HepG2 (cell line): Measurements from ENCODE around the gene CRK. TPM values are rescaled to one million over a fixed set of nuclear protein-coding genes. Genes with fewer than 3 reads are reported as not detected.

Experiments used
- CAMTA2 ChIP-seq: sonication (generic); formaldehyde crosslinking; IDR thresholded peaks from 2 replicates; pipeline ENCODE4 v1.4.0; 2020; ENCODE audit warnings: mild to moderate bottlenecking, missing genetic modification reagents, borderline replicate concordance
- KDM6A ChIP-seq: IDR thresholded peaks from 2 replicates; pipeline ENCODE4 v1.6.1; 2016; ENCODE audit warnings: low read depth
- MLLT10 ChIP-seq: sonication (generic); formaldehyde crosslinking; IDR thresholded peaks from 2 replicates; pipeline ENCODE4 v1.4.0; 2020; ENCODE audit warnings: missing genetic modification reagents
- NFRKB ChIP-seq: fragments of 450-650 bp; IDR thresholded peaks from 2 replicates; pipeline ENCODE4 v1.6.1; 2017
- RFXAP ChIP-seq: sonication (generic); formaldehyde crosslinking; IDR thresholded peaks from 2 replicates; pipeline ENCODE4 v1.4.0; 2020; ENCODE audit warnings: missing genetic modification reagents, borderline replicate concordance
- SMC3 ChIP-seq: IDR thresholded peaks from 2 replicates; pipeline ENCODE4 v1.6.1; 2011; ENCODE audit warnings: low read length, improper control_type of control experiment
- TIGD3 ChIP-seq: sonication (generic); formaldehyde crosslinking; IDR thresholded peaks from 2 replicates; pipeline ENCODE4 v1.5.1; 2020; ENCODE audit warnings: mild to moderate bottlenecking, missing genetic modification reagents, borderline replicate concordance
- USF2 ChIP-seq, 2 experiments: sonication (generic) in 1 of 2; formaldehyde crosslinking in 1 of 2; IDR thresholded peaks; 2 replicates each; pipeline versions ENCODE4 v1.5.1 to v1.6.1; 2011 to 2020; ENCODE audit warnings: borderline replicate concordance in 1 of 2, low read depth in 1 of 2, low read length in 1 of 2, mild to moderate bottlenecking in 1 of 2, missing genetic modification reagents in 1 of 2, moderate library complexity in 1 of 2
- ZBTB1 ChIP-seq: sonication (generic); formaldehyde crosslinking; IDR thresholded peaks from 2 replicates; pipeline ENCODE4 v1.4.0; 2020; ENCODE audit warnings: missing genetic modification reagents, borderline replicate concordance
- ZBTB21 ChIP-seq: sonication (generic); formaldehyde crosslinking; IDR thresholded peaks from 2 replicates; pipeline ENCODE4 v1.4.0; 2020; ENCODE audit warnings: missing genetic modification reagents
- ZNF124 ChIP-seq: sonication (generic); formaldehyde crosslinking; IDR thresholded peaks from 2 replicates; pipeline ENCODE4 v1.4.0; 2020; ENCODE audit warnings: missing genetic modification reagents
- ZNF616 ChIP-seq: sonication (generic); formaldehyde crosslinking; IDR thresholded peaks from 2 replicates; pipeline ENCODE4 v1.5.0; 2020; ENCODE audit warnings: low read depth, mild to moderate bottlenecking, missing genetic modification reagents
- ZNF639 ChIP-seq: conservative IDR thresholded peaks from 2 replicates; pipeline ENCODE4 v1.6.1; 2018; ENCODE audit warnings: missing genetic modification reagents
- ZNF841 ChIP-seq: sonication (generic); formaldehyde crosslinking; IDR thresholded peaks from 2 replicates; pipeline ENCODE4 v1.8.1; 2023; ENCODE audit warnings: missing genetic modification reagents, borderline replicate concordance
- ZNF878 ChIP-seq: sonication (generic); formaldehyde crosslinking; IDR thresholded peaks from 2 replicates; pipeline ENCODE4 v1.8.1; 2023; ENCODE audit warnings: mild to moderate bottlenecking, missing genetic modification reagents, moderate library complexity
- polyA plus RNA-seq, 8 experiments: library from polyadenylated mRNA; depleted of rRNA in 3 of 8; stranded (reverse) in 7 of 8; unstranded in 1 of 8; fragments of >200 nt; fragmentation: Illumina TruSeq in 4 of 8; extraction: Trizol in 4 of 8; gene quantifications; 2 replicates each; pipeline versions ENCODE4 v1.2.1 to v1.2.3, GENCODE V29; 2011 to 2016; ENCODE audit warnings: low read depth in 4 of 8, missing spikeins in 1 of 8, mixed read lengths in 1 of 8; ENCODE audit not compliant: insufficient read depth in 1 of 8
- total RNA-seq, 5 experiments: library from RNA; depleted of rRNA; stranded (reverse); fragments of >200 nt; fragmentation: Illumina TruSeq; extraction: Trizol; gene quantifications; 2 replicates each; pipeline ENCODE4 v1.2.3, GENCODE V29; 2016; ENCODE audit warnings: low read depth in 1 of 5
- TF ChIP-seq, protein P1 (sequence below): sonication (generic); formaldehyde crosslinking; IDR thresholded peaks from 2 replicates; pipeline ENCODE4 v1.4.0; 2020; ENCODE audit warnings: mild to moderate bottlenecking, missing genetic modification reagents
- TF ChIP-seq, protein P2 (sequence below): IDR thresholded peaks from 2 replicates; pipeline ENCODE4 v1.6.1; 2016; ENCODE audit warnings: missing genetic modification reagents, missing compliant biosample characterization
- TF ChIP-seq, protein P3 (sequence below): sonication (generic); formaldehyde crosslinking; conservative IDR thresholded peaks from 2 replicates; pipeline ENCODE4 v1.8.1; 2023; ENCODE audit warnings: missing genetic modification reagents
- TF ChIP-seq, protein P4 (sequence below): sonication (generic); formaldehyde crosslinking; IDR thresholded peaks from 2 replicates; pipeline ENCODE4 v1.4.0; 2020; ENCODE audit warnings: missing genetic modification reagents, low read depth, mild to moderate bottlenecking, borderline replicate concordance

The CRK gene
- total and polyA plus RNA-seq, 2 of the 13 experiments (the other 11 are each of a cell fraction or from before 2014, with no cell fraction given), result 47.4 to 54.2 TPM

- TF ChIP-seq USF2 (IDR thresholded peaks at IDR 0.05; ENCODE audit: low read depth, low read length) (no peak), USF2 (CRISPR knock-in tag; IDR thresholded peaks at IDR 0.05; ENCODE audit: borderline replicate concordance) (no peak), ZBTB1 (no peak), ZNF878 (CRISPR knock-in tag) (no peak), TIGD3 (no peak), ZBTB21 (CRISPR knock-in tag) (peak; percentile 93), NFRKB (no peak), ZNF841 (no peak), RFXAP (peak; percentile 55; the same call in 1 of the 2 replicates), KDM6A (no peak), SMC3 (no peak; the same call in 1 of the 2 replicates), ZNF639 (no peak; the same call in 1 of the 2 replicates), CAMTA2 (CRISPR knock-in tag) (no peak), ZNF124 (CRISPR knock-in tag) (no peak), MLLT10 (CRISPR knock-in tag) (no peak), ZNF616 (CRISPR knock-in tag) (peak; percentile 47; the same call in 1 of the 2 replicates)
- TF ChIP-seq, protein P1, sequence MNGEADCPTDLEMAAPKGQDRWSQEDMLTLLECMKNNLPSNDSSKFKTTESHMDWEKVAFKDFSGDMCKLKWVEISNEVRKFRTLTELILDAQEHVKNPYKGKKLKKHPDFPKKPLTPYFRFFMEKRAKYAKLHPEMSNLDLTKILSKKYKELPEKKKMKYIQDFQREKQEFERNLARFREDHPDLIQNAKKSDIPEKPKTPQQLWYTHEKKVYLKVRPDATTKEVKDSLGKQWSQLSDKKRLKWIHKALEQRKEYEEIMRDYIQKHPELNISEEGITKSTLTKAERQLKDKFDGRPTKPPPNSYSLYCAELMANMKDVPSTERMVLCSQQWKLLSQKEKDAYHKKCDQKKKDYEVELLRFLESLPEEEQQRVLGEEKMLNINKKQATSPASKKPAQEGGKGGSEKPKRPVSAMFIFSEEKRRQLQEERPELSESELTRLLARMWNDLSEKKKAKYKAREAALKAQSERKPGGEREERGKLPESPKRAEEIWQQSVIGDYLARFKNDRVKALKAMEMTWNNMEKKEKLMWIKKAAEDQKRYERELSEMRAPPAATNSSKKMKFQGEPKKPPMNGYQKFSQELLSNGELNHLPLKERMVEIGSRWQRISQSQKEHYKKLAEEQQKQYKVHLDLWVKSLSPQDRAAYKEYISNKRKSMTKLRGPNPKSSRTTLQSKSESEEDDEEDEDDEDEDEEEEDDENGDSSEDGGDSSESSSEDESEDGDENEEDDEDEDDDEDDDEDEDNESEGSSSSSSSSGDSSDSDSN (CRISPR knock-in tag), result peak; percentile 86
- TF ChIP-seq, protein P2, sequence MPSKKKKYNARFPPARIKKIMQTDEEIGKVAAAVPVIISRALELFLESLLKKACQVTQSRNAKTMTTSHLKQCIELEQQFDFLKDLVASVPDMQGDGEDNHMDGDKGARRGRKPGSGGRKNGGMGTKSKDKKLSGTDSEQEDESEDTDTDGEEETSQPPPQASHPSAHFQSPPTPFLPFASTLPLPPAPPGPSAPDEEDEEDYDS (CRISPR knock-in tag), result peak; percentile 47; the same call in 1 of the 2 replicates
- TF ChIP-seq, protein P3, sequence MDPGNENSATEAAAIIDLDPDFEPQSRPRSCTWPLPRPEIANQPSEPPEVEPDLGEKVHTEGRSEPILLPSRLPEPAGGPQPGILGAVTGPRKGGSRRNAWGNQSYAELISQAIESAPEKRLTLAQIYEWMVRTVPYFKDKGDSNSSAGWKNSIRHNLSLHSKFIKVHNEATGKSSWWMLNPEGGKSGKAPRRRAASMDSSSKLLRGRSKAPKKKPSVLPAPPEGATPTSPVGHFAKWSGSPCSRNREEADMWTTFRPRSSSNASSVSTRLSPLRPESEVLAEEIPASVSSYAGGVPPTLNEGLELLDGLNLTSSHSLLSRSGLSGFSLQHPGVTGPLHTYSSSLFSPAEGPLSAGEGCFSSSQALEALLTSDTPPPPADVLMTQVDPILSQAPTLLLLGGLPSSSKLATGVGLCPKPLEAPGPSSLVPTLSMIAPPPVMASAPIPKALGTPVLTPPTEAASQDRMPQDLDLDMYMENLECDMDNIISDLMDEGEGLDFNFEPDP (CRISPR knock-in tag), result no peak
- TF ChIP-seq, protein P4, sequence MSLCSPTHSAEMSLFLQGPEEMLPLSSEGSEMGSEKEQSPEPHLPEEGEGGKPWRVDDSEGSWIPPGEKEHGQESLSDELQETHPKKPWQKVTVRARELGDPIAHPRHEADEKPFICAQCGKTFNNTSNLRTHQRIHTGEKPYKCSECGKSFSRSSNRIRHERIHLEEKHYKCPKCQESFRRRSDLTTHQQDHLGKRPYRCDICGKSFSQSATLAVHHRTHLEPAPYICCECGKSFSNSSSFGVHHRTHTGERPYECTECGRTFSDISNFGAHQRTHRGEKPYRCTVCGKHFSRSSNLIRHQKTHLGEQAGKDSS (CRISPR knock-in tag), result 0 out of 2 replicates have a peak, but pooled peaks have one; percentile 46
Observed at GRCh38 chr17:1467898-1468492, 12.0 kb upstream of the CRK start (continued).
